ENCODE results near the gene CYTH1.

- TF ChIP-seq EZH2phosphoT487 (IDR thresholded peaks at IDR 0.05; ENCODE audit: insufficient read depth, low read depth) (no peak), EZH2 (IDR thresholded peaks at IDR 0.05; ENCODE audit: insufficient read depth, poor library complexity, severe bottlenecking) (no peak)
Measured at GRCh38 chr17:78697122-78697521, 85.0 kb downstream of the CYTH1 start.

Measured in GM23248 (cell line).